SJCRH30 (cell line): ENCODE measurements around the gene CAMK2D. TPM values are rescaled to one million over a fixed set of nuclear protein-coding genes. Genes with fewer than 3 reads are reported as not detected.

Experiments used
- DNase-seq, 2 experiments: peaks; one replicate each; pipeline ENCODE4 v3.0.0-alpha.2; 2015 to 2020
- H3K27ac ChIP-seq: fragments of 250-450 bp; sonication (Bioruptor Pico); 2 replicates; pipeline ENCODE4 v1.5.1; 2020; ENCODE audit warnings: mild to moderate bottlenecking, moderate library complexity
- H3K27me3 ChIP-seq: fragments of 250-450 bp; sonication (Bioruptor Pico); 2 replicates; pipeline ENCODE4 v1.5.1; 2020; ENCODE audit warnings: mild to moderate bottlenecking, moderate library complexity
- H3K36me3 ChIP-seq: fragments of 250-450 bp; sonication (Bioruptor Pico); 2 replicates; pipeline ENCODE4 v1.5.1; 2020; ENCODE audit warnings: mild to moderate bottlenecking, moderate library complexity
- H3K4me1 ChIP-seq: fragments of 250-450 bp; sonication (Bioruptor Pico); 2 replicates; pipeline ENCODE4 v1.5.1; 2020; ENCODE audit warnings: mild to moderate bottlenecking, moderate library complexity
- H3K4me3 ChIP-seq: fragments of 250-450 bp; sonication (Bioruptor Pico); 2 replicates; pipeline ENCODE4 v1.5.1; 2020; ENCODE audit warnings: mild to moderate bottlenecking, moderate library complexity
- H3K9me3 ChIP-seq: fragments of 250-450 bp; sonication (Bioruptor Pico); replicated peaks from 2 replicates; pipeline ENCODE4 v1.5.1; 2020; ENCODE audit warnings: mild to moderate bottlenecking, moderate library complexity
- total RNA-seq: library from RNA; depleted of rRNA; stranded (reverse); fragments of >200 nt; shearing (Covaris generic); gene quantifications from 2 replicates; pipeline ENCODE4 v1.2.3, GENCODE V29; 2014

The CAMK2D gene
- total RNA-seq, 1 experiment from 2014 or later: 36.4 TPM

GRCh38 chr4:113564493-113564892, 197.0 kb downstream of the CAMK2D start:
- Histone ChIP-seq H3K4me3 (no peak overlapping the region), H3K27ac (no peak overlapping the region), H3K4me1 (peaks cover 12% of the 10 kb centered on the region), H3K9me3 (no peaks in the 10 kb centered on the region; the same call in 1 of the 2 replicates), H3K36me3 (no peaks in the 10 kb centered on the region), H3K27me3 (no peaks in the 10 kb centered on the region)
- no peak for DNase-seq

GRCh38 chr4:113563691-113564378, 197.7 kb downstream of the CAMK2D start:
- Histone ChIP-seq H3K27ac (no peak overlapping the region), H3K4me3 (no peak overlapping the region), H3K9me3 (no peaks in the 10 kb centered on the region; the same call in 1 of the 2 replicates), H3K4me1 (peaks cover 12% of the 10 kb centered on the region), H3K36me3 (no peaks in the 10 kb centered on the region), H3K27me3 (no peaks in the 10 kb centered on the region)
- DNase-seq: no peak

- Histone ChIP-seq H3K9me3 (no peaks in the 10 kb centered on the region; the same call in 1 of the 2 replicates), H3K36me3 (no peaks in the 10 kb centered on the region), H3K27ac (no peak overlapping the region), H3K4me1 (peaks cover 12% of the 10 kb centered on the region), H3K27me3 (no peaks in the 10 kb centered on the region), H3K4me3 (no peak overlapping the region)
- no peak for DNase-seq
Measured at GRCh38 chr4:113561758-113562157, 199.8 kb downstream of the CAMK2D start.

GRCh38 chr4:113561092-113561491, 200.4 kb downstream of the CAMK2D start:
- Histone ChIP-seq H3K27ac (no peak overlapping the region), H3K4me3 (no peak overlapping the region), H3K9me3 (no peaks in the 10 kb centered on the region; the same call in 1 of the 2 replicates), H3K27me3 (no peaks in the 10 kb centered on the region), H3K36me3 (no peaks in the 10 kb centered on the region), H3K4me1 (peaks cover 12% of the 10 kb centered on the region)
- peak in 1 of 2 experiments; percentile 14 for DNase-seq

- no peak for DNase-seq
- no peaks in the 10 kb centered on the region; the same call in 1 of the 2 replicates for H3K9me3 ChIP-seq
- peaks cover 10% of the 10 kb centered on the region for H3K4me1 ChIP-seq
Measured at GRCh38 chr4:113560579-113560978, 201.0 kb downstream of the CAMK2D start.

GRCh38 chr4:113559947-113560346, 201.6 kb downstream of the CAMK2D start:
- Histone ChIP-seq H3K4me1 (peaks cover 5% of the 10 kb centered on the region), H3K27me3 (no peaks in the 10 kb centered on the region), H3K9me3 (no peaks in the 10 kb centered on the region; the same call in 1 of the 2 replicates), H3K27ac (no peak overlapping the region), H3K4me3 (no peak overlapping the region), H3K36me3 (no peaks in the 10 kb centered on the region)
- no peak for DNase-seq

More at GRCh38 chr4:113560579-113560978, 201.0 kb downstream of the CAMK2D start:
- H3K27ac ChIP-seq: no peak overlapping the region
- H3K36me3 ChIP-seq: no peaks in the 10 kb centered on the region
- no peaks in the 10 kb centered on the region for H3K27me3 ChIP-seq
- H3K4me3 ChIP-seq: no peak overlapping the region

- H3K27ac ChIP-seq: no peak overlapping the region
- no peaks in the 10 kb centered on the region for H3K27me3 ChIP-seq
- H3K4me1 ChIP-seq: no peaks in the 10 kb centered on the region
- DNase-seq: no peak
- H3K9me3 ChIP-seq: no peaks in the 10 kb centered on the region; the same call in 1 of the 2 replicates
- H3K36me3 ChIP-seq: no peaks in the 10 kb centered on the region
- H3K4me3 ChIP-seq: no peak overlapping the region
Measured at GRCh38 chr4:113556382-113557134, 205.0 kb downstream of the CAMK2D start.

- DNase-seq: no peak
- no peak overlapping the region for H3K4me3 ChIP-seq
- no peaks in the 10 kb centered on the region; the same call in 1 of the 2 replicates for H3K9me3 ChIP-seq
- no peak overlapping the region for H3K27ac ChIP-seq
- no peaks in the 10 kb centered on the region for H3K27me3 ChIP-seq
- H3K36me3 ChIP-seq: no peaks in the 10 kb centered on the region
- H3K4me1 ChIP-seq: no peaks in the 10 kb centered on the region
Measured at GRCh38 chr4:113555868-113556267, 205.7 kb downstream of the CAMK2D start.

GRCh38 chr4:113553082-113553481, 208.5 kb downstream of the CAMK2D start:
- Histone ChIP-seq H3K9me3 (no peaks in the 10 kb centered on the region), H3K27me3 (no peaks in the 10 kb centered on the region), H3K27ac (no peak overlapping the region), H3K36me3 (no peaks in the 10 kb centered on the region), H3K4me3 (no peak overlapping the region), H3K4me1 (no peaks in the 10 kb centered on the region)
- no peak for DNase-seq

- peaks cover 7% of the 10 kb centered on the region for H3K4me1 ChIP-seq
- H3K4me3 ChIP-seq: no peak overlapping the region
- no peaks in the 10 kb centered on the region for H3K9me3 ChIP-seq
- no peaks in the 10 kb centered on the region for H3K27me3 ChIP-seq
- no peak for DNase-seq
- no peaks in the 10 kb centered on the region for H3K36me3 ChIP-seq
- H3K27ac ChIP-seq: no peak overlapping the region
Measured at GRCh38 chr4:113550510-113550909, 211.0 kb downstream of the CAMK2D start.

- no peaks in the 10 kb centered on the region for H3K9me3 ChIP-seq
- H3K27ac ChIP-seq: no peak overlapping the region
- H3K27me3 ChIP-seq: no peaks in the 10 kb centered on the region
- peaks cover 7% of the 10 kb centered on the region for H3K4me1 ChIP-seq
- no peak for DNase-seq
- H3K36me3 ChIP-seq: no peaks in the 10 kb centered on the region
- H3K4me3 ChIP-seq: no peak overlapping the region
Measured at GRCh38 chr4:113548303-113548702, 213.2 kb downstream of the CAMK2D start.

- Histone ChIP-seq H3K4me1 (peaks cover 7% of the 10 kb centered on the region), H3K4me3 (no peak overlapping the region), H3K36me3 (no peaks in the 10 kb centered on the region), H3K9me3 (no peaks in the 10 kb centered on the region), H3K27ac (no peak overlapping the region), H3K27me3 (no peaks in the 10 kb centered on the region)
- peak; percentile 89 to 97 for DNase-seq
Measured at GRCh38 chr4:113547487-113548042, 214.0 kb downstream of the CAMK2D start.

- H3K36me3 ChIP-seq: no peaks in the 10 kb centered on the region
- H3K9me3 ChIP-seq: no peaks in the 10 kb centered on the region
- DNase-seq: no peak
- H3K27me3 ChIP-seq: no peaks in the 10 kb centered on the region
- no peak overlapping the region for H3K27ac ChIP-seq
- H3K4me1 ChIP-seq: peaks cover 15% of the 10 kb centered on the region
- H3K4me3 ChIP-seq: no peak overlapping the region
Measured at GRCh38 chr4:113541933-113542332, 219.6 kb downstream of the CAMK2D start.

- Histone ChIP-seq H3K27ac (no peak overlapping the region), H3K36me3 (no peaks in the 10 kb centered on the region), H3K4me3 (no peak overlapping the region), H3K27me3 (no peaks in the 10 kb centered on the region), H3K4me1 (peaks cover 17% of the 10 kb centered on the region), H3K9me3 (no peaks in the 10 kb centered on the region)
- DNase-seq: peak; percentile 13 to 49
Measured at GRCh38 chr4:113540859-113541258, 220.7 kb downstream of the CAMK2D start.

- no peak overlapping the region for H3K27ac ChIP-seq
- H3K27me3 ChIP-seq: no peaks in the 10 kb centered on the region
- no peaks in the 10 kb centered on the region for H3K9me3 ChIP-seq
- H3K4me1 ChIP-seq: peaks cover 17% of the 10 kb centered on the region
- no peaks in the 10 kb centered on the region for H3K36me3 ChIP-seq
- H3K4me3 ChIP-seq: no peak overlapping the region
- DNase-seq: no peak
Measured at GRCh38 chr4:113539408-113539807, 222.1 kb downstream of the CAMK2D start.
